ENCODE measurements around the gene FCRL3. TPM values are rescaled to one million over a fixed set of nuclear protein-coding genes. Genes with fewer than 3 reads are reported as not detected.

The FCRL3 gene
- total RNA-seq, 1 experiment from 2014 or later = not detected

DNA sequence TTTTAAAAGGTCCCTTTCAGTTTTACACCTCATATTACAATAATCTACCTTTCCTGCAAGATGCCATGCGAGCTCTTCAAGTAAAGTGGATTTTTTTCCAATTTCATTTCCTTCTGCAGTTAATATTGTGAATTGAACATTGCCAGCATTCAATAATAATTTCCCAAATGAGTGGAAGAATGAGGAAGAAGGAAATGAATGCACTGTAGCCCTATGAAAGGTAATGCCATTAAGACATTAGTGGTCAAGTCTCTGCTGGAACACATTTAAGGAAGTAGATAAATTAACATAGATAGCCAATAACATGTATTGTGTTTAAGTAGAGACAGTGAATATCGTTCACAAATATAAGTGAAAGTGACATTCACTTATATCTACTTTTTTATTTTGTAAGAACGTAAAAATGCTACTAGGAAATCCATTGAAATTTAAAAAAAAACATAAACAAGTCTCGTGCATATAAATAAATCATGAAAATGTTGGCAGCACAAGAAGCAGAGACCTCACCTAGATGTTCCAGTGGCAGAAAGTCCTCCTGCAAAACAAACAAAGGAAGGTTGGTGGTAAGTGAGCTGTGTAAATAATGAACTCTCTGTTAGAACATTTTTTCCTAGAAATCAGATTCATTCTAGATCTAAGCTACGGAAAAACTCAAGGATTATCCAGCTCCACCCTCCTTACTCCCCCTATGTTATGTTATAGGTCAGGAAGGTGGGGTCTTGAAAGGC, 17.7 kb downstream of the FCRL3 start:
- DNase-seq (ENCODE audit: low spot score) = no peak

DNA sequence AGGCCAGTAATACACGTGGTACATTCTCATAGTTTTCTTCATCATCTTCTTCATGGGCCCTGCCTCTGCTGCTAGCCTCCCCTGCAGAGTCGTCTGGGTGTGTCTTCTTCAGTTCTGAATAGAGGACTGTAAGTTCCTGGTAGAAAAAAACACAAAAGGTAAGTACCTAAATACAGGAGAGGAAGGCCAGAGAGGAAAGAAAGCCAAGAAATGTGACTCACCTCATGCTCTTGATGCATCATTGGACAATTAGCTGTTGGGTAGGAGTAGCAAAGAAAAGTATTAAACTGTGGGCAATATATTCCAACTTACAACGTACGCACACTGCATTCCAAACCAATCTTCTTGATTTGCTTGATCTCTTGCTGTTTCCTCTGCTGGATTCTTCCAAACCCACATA, 21.8 kb downstream of the FCRL3 start:
- no peak for DNase-seq (ENCODE audit: low spot score)

DNA sequence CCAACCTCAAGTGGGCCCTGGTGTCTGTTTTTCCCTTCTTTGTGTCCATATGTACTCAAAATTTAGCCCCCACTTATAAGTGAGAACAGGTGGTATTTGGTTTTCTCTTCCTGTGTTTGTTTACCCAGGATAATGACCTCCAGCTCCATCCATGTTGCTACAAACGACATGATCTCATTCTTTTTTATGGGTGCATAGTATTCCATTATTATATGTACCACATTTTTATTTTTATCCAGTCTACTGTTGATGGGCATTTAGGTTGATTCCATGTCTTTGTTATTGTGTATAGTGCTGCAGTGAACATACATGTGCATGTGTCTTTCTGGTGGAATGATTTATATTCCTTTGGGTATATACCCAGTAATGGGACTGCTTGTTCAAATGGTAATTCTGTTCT, 27.6 kb downstream of the FCRL3 start:
- no peak for DNase-seq (ENCODE audit: low spot score)

DNA sequence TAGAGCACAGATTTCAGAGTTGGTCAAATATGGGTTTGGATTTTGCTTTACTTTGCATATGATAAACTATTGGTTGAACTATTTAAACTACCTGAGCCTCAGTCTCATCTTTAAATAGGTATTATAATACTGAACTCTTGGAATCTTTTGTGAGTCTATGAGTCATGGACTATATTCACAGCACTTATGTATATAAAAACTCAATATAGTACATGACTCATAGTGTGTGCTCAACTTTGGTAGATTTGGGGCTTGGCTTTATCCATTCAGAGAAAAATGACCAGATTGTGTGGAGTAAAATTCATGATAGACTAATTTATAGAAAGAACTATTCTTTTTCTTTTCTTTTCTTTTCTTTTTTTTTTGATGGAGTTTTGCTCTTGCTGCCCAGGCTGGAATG, 28.7 kb downstream of the FCRL3 start:
- no peak for DNase-seq (ENCODE audit: low spot score)

DNA sequence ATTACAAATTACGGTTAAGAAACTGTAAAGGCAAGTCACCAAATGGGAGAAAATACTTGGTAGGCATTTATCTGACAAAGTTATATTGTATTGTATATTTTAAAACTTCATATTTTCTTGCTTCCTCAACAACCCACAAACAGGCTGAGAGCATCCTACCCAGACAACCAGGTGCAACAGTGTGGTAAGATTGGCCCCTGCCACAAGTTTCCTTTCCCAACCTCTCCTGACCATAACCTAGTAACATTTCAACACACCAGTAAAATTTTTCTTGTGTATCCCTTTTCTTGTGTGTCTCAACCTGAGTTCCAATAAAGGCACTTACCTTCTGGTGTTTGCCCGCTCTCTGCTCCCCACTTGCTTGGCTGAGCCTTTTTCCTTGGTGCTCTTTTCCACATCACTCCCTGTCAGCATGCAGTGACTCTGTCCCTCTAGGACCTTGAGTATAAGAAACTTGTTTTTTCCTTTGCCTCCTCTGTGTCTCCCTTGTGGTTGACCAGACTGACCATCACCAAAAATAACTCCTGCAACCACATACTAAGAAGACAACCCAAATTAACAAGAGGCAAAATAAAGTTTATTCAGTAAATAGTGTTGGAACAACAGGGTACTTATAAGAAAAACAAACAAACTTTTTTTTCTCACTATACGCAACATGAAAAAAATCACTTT, 40.9 kb downstream of the FCRL3 start:
- no peak for DNase-seq (ENCODE audit: low spot score)

DNA sequence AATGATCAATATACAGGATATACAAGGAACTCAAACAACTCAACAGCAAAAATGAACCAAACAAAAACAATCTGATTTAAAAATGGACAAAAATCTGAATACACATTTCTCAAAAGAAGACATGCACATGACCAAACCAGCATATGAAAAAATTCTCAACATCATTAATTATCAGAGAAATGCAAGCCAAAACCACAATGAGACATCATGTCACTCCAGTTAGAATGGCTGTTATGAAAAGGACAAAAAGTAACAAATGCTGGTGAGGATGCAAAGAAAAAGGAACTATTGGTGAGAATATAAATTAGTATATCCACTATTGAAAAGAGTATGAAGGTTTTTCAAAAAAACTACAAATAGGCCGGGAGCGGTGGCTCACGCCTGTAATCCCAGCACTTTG, 42.0 kb downstream of the FCRL3 start:
- no peak for DNase-seq (ENCODE audit: low spot score)

DNA sequence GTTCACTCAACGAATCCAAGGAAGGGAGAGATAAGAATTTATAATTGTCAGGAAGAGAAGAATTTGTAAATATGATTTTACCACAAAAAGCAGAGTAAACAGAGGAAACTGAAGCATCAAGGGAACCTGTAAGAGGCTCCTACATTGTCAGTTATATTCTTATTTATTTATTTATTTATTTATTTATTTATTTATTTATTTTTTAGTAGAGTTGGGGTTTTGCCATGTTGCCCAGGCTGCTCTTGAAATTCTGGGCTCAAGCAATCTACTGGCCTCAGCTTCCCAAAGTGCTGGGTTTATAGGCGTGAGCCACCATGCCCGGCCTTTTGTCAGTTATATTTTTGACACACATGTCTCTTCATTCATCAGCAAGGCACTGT, 47.1 kb downstream of the FCRL3 start:
- no peak for DNase-seq (ENCODE audit: low spot score)

DNA sequence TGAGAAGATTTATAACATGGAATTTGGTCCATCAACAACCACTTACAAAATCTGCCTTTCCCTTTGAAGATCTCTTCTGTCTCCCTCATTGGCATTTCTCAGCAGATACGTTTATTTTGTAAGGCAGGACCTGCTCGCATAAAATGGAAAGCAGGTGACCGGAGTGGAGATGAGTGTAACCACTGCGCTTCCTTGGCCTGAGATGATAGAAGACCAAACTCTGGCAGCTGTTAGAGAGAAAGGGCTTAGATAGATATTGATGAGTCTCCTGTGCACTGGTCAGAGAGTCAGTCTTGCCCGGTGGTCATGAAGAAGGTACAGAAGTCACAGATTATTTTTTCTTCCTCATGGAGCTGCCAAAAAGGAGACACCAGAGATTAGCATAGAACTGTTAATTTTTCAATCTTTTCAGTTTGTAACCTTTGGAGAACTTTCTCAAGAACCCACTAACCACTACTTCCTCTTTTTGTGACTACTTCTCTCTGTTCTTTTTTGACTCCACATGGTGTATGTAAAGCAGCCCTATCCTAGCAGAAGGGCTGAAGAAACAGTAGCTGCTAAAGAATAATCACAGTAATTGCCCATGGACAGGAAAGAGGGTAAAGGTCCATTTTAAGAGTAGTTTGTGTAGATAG, 47.6 kb downstream of the FCRL3 start:
- no peak for DNase-seq (ENCODE audit: low spot score)

DNA sequence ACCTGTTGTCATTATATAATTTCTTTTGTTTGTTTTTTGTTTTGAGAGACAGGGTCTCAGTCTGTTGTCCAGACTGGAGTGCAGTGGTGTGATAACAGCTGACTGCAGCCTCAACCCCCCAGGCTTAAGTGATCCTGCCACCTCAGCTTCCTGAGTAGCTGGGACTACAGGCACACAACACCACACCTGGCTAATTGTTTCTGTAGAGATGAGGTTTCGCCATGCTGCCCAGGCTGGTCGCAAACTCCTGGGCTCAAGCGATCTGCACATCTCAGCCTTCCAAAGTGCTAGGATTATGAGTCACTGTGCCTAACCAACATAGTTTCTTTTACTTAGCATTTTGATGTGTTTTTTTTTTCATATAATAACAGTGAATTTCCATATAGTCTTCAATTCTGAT, 52.3 kb downstream of the FCRL3 start:
- no peak for DNase-seq (ENCODE audit: low spot score)

DNA sequence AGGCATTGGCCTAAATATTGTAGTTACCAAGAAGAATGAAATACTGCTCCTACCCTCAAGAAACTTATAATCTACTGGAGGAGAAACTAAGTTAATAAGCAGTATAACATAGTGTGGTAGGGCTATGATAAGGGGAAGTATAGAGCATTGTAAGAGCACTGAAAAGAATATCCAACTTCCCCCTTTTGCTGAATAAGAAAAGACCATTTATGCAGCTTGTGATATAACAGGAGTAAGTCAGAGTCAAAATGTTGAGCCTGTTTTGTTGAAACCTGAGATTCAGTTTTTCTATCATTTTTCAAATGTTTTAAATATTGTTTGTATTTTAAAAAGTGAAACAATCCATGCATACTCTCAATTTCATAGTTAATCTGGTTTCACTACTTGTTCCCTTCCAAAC, 54.4 kb downstream of the FCRL3 start:
- DNase-seq (ENCODE audit: low spot score) = no peak

DNA sequence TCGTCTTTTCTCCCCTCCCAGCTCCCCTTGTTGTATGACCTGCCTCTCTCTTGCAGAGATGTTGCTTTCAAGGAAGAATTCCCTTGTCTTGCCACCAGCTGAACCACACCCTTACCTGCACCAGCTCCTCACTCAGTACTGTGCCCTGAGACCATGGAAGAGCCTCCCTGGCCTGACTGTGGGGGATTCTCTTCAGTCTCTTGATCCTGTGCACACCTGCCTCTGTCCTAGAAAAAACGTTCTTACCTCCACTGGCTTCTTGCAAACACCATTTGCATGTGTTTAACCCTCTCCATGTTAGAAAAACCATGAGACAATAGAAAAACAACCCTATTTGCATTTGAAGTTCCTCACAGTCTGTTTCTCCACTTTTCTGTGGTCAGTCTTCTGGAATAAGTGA, 59.4 kb downstream of the FCRL3 start:
- DNase-seq (ENCODE audit: low spot score) = no peak

DNA sequence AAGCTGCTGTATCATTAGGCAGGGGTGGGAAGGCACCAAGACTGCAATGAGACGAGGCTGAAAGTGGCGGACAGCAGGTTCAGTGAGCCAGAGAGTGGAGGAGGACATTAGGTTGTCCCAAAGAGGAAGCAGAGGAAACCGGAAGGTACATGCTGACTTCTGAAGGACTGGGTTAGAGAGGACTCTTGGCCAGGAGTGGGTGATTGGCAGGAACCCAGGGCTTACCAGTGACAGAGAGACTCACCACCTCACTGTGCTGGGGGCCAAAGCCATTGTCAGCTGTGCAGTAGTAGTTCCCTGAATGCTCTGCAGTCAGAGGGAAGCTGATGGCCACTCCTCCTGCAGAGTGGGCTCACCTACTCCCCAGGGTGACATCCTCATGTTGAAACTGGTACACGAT, 60.8 kb downstream of the FCRL3 start:
- no peak for DNase-seq (ENCODE audit: low spot score)

DNA sequence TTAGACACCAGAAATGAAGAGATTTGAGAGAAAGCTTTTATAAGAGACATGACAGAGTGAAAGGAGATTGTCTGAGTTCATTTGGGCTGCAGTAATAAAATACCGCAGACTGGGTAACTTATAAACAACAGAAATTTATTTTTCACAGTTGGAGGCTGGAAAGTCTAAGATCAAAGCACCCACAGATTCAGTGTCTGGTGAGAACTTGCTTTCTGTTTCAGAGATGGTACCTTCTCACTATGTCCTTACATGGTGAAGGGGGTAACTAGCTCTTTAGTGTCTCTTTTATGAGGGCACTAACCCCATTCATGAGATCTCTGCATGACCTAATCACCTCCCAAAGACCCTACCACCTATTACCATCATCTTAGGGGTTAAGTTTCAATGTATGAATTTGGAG, 71.8 kb downstream of the FCRL3 start:
- DNase-seq (ENCODE audit: low spot score) = no peak

Other genes starting within 250 kb of the FCRL3 start
- gene FCRL5, start 148.3 kb downstream of the FCRL3 start, total RNA-seq (2014; rRNA removed; shearing (Covaris generic)) = not detected in 2 replicates
- gene FCRL4, start 102.7 kb downstream of the FCRL3 start, total RNA-seq (2014; rRNA removed; shearing (Covaris generic)) = not detected in 2 replicates
- gene FCRL2, start 76.4 kb upstream of the FCRL3 start, total RNA-seq (2014; rRNA removed; shearing (Covaris generic)) = not detected in 2 replicates
- not detected in 2 replicates for gene FCRL1, start 119.4 kb upstream of the FCRL3 start, total RNA-seq (2014; rRNA removed; shearing (Covaris generic))
- not detected in 2 replicates for gene CD5L, start 141.0 kb upstream of the FCRL3 start, total RNA-seq (2014; rRNA removed; shearing (Covaris generic))